CD14-positive monocyte (primary cell): ENCODE data around the gene CEP112. TPM values are rescaled to one million over a fixed set of nuclear protein-coding genes. Genes with fewer than 3 reads are reported as not detected.
"Not testable (repeated sequence)": the region's sequence is repeated elsewhere in the genome, so short reads cannot be mapped to it uniquely, and the experiment has no call there.

ENCODE experiments used
- DNase-seq, 3 donors: peaks; one replicate each; pipeline ENCODE4 v3.0.0-alpha.2; 2011 to 2022
- H2AFZ ChIP-seq: 2 replicates; pipeline ENCODE4 v1.6.0; 2012; ENCODE audit warnings: mild to moderate bottlenecking, low read depth, low read length, inconsistent platforms; ENCODE audit not compliant: insufficient read depth, poor library complexity, severe bottlenecking
- H3K27ac ChIP-seq, 2 donors: 1 replicate in 1 of 2; 2 replicates in 1 of 2; pipeline ENCODE4 v1.5.1; 2012 to 2013; ENCODE audit warnings: low read length in 2 of 2, control low read depth in 1 of 2, inconsistent platforms in 1 of 2, low read depth in 1 of 2, mild to moderate bottlenecking in 1 of 2
- H3K27me3 ChIP-seq, 2 donors: one replicate each; pipeline versions ENCODE4 v1.6.0 to v1.6.1; 2011 to 2013; ENCODE audit warnings: low read length in 2 of 2; ENCODE audit not compliant: control insufficient read depth in 2 of 2, insufficient read depth in 2 of 2
- H3K36me3 ChIP-seq, 2 donors: replicated peaks in 1 of 2; 1 replicate in 1 of 2; 2 replicates in 1 of 2; pipeline versions ENCODE4 v1.5.1 to v1.6.1; 2012 to 2013; ENCODE audit warnings: low read length in 2 of 2, control low read depth in 1 of 2, inconsistent platforms in 1 of 2, mild to moderate bottlenecking in 1 of 2; ENCODE audit not compliant: insufficient read depth in 2 of 2, control insufficient read depth in 1 of 2
- H3K4me1 ChIP-seq, 2 donors: 1 replicate in 1 of 2; 2 replicates in 1 of 2; pipeline versions ENCODE4 v1.5.1 to v1.6.1; 2012 to 2013; ENCODE audit warnings: low read length in 2 of 2, control low read depth in 1 of 2, inconsistent platforms in 1 of 2, mild to moderate bottlenecking in 1 of 2, moderate library complexity in 1 of 2; ENCODE audit not compliant: insufficient read depth in 2 of 2, control insufficient read depth in 1 of 2
- H3K4me2 ChIP-seq: replicated peaks from 2 replicates; pipeline ENCODE3; 2012; ENCODE audit warnings: low read length, moderate library complexity, mild to moderate bottlenecking; ENCODE audit not compliant: poor library complexity, severe bottlenecking; ENCODE audit errors: extremely low read depth
- H3K4me3 ChIP-seq, 3 experiments: fragments of 200-600 bp in 1 of 3; sonication (generic) in 1 of 3; replicated peaks in 1 of 3; 1 replicate in 2 of 3; 2 replicates in 1 of 3; pipeline ENCODE4 v1.5.1; 2011 to 2013; ENCODE audit warnings: low read length in 3 of 3, mild to moderate bottlenecking in 3 of 3, control low read depth in 2 of 3, low read depth in 2 of 3, inconsistent platforms in 1 of 3, moderate library complexity in 1 of 3
- H3K79me2 ChIP-seq: 2 replicates; pipeline ENCODE4 v1.6.0; 2012; ENCODE audit warnings: mild to moderate bottlenecking, control low read depth, inconsistent platforms, low read length, moderate library complexity; ENCODE audit not compliant: insufficient read depth
- H3K9ac ChIP-seq: 2 replicates; pipeline ENCODE4 v1.6.0; 2017; ENCODE audit warnings: low read length, mild to moderate bottlenecking; ENCODE audit not compliant: insufficient read depth, poor library complexity, severe bottlenecking
- H3K9me3 ChIP-seq, 2 donors: replicated peaks in 1 of 2; 1 replicate in 1 of 2; 2 replicates in 1 of 2; pipeline versions ENCODE4 v1.5.1 to v1.6.1; 2012 to 2013; ENCODE audit warnings: low read length in 2 of 2, control low read depth in 1 of 2; ENCODE audit not compliant: control insufficient read depth in 1 of 2, insufficient read depth in 1 of 2
- H4K20me1 ChIP-seq: 2 replicates; pipeline ENCODE4 v1.6.0; 2012; ENCODE audit warnings: mild to moderate bottlenecking, low read length, control low read depth, moderate library complexity; ENCODE audit not compliant: insufficient read depth
- H3K27ac Mint-ChIP-seq, 7 donors: one replicate each; pipeline ENCODE4 v1.8.0; 2020; ENCODE audit warnings: mild to moderate bottlenecking in 7 of 7, mixed read lengths in 7 of 7, moderate library complexity in 6 of 7, inconsistent platforms in 2 of 7
- H3K27me3 Mint-ChIP-seq, 3 donors: one replicate each; pipeline ENCODE4 v1.8.0; 2021 to 2022; ENCODE audit warnings: low read depth in 3 of 3, mild to moderate bottlenecking in 3 of 3, mixed read lengths in 3 of 3, moderate library complexity in 3 of 3, inconsistent platforms in 1 of 3
- H3K36me3 Mint-ChIP-seq, 2 donors: one replicate each; pipeline ENCODE4 v1.8.0; 2020; ENCODE audit warnings: mixed read lengths in 2 of 2, inconsistent platforms in 1 of 2, mild to moderate bottlenecking in 1 of 2
- H3K4me1 Mint-ChIP-seq: one replicate; pipeline ENCODE4 v1.8.0; 2020; ENCODE audit warnings: mild to moderate bottlenecking, mixed read lengths
- H3K4me3 Mint-ChIP-seq, 2 donors: one replicate each; pipeline ENCODE4 v1.8.0; 2020; ENCODE audit warnings: mild to moderate bottlenecking in 2 of 2, mixed read lengths in 2 of 2, moderate library complexity in 1 of 2
- H3K9me3 Mint-ChIP-seq, 7 donors: one replicate each; pipeline ENCODE4 v1.8.0; 2020 to 2022; ENCODE audit warnings: mixed read lengths in 7 of 7, mild to moderate bottlenecking in 6 of 7, moderate library complexity in 6 of 7, inconsistent platforms in 2 of 7
- WGBS: methylation state at CpG from one replicate; pipeline ENCODE4 v1.1.5; 2013; ENCODE audit warnings: missing lambda C conversion rate; ENCODE audit not compliant: insufficient coverage; 5-methylcytosine and 5-hydroxymethylcytosine counted together
- intact Hi-C, 2 donors: fragments of 100-400 bp; cut with micrococcal nuclease; formaldehyde crosslinking; loops; one replicate each; pipeline versions ENCODE4 v1.15.0 to v1.15.1; 2023
- polyA plus RNA-seq, 3 donors: library from polyadenylated mRNA; depleted of rRNA in 1 of 3; unstranded in 2 of 3; stranded (reverse) in 1 of 3; fragments of 300-500 nt in 2 of 3; fragments of >200 nt in 1 of 3; fragmentation: Illumina TruSeq in 2 of 3; gene quantifications; 1 replicate in 2 of 3; 2 replicates in 1 of 3; pipeline ENCODE4 v1.2.3, GENCODE V29; 2012 to 2021
- TF ChIP-seq, protein P1 (sequence below): fragments of 200-600 bp; IDR thresholded peaks from one replicate; pipeline ENCODE4 v1.8.0; 2022; ENCODE audit warnings: antibody characterized with exemption, mild to moderate bottlenecking

Gene CEP112
- polyA plus RNA-seq, 3 donors: 0.10 TPM; not detected in 2

DNA sequence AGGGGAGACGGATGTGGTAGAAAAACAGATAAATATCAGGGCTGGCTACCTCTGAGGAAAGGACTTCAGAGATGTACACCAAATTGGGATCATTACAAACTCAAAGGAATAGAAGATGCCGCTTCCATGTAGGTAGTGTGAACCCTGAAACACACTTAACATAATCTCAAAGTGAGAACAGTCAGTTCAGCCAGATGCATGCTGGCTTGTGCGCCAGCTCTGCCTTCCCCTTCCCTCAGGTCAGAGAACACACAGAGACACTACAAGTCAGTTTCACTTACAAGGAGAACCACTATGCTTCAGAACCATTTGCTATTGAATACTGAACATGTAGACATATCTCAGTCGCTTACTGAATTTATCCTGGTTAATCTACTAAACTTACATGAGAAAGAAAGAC is 454.5 kb downstream of the CEP112 start:
- no peaks in the 10 kb centered on the region for H3K79me2 ChIP-seq
- Mint-ChIP-seq H3K9me3 (peaks cover 0 to 8% (median 0%) of the 10 kb centered on the region in 7 donors), H3K4me3 (no peak overlapping the region), H3K27me3 (peaks cover 0 to 2% (median 0%) of the 10 kb centered on the region in 3 donors), H3K36me3 (no peaks in the 10 kb centered on the region), H3K4me1 (no peaks in the 10 kb centered on the region), H3K27ac (no peak overlapping the region)
- intact Hi-C loops: no loop called here
- no peak overlapping the region for H3K4me3 ChIP-seq
- H3K4me2 ChIP-seq: no peak overlapping the region
- H2AFZ ChIP-seq: no peak overlapping the region
- no peak overlapping the region for H3K9ac ChIP-seq
- no peaks in the 10 kb centered on the region for H3K9me3 ChIP-seq
- no peaks in the 10 kb centered on the region for H3K36me3 ChIP-seq
- H4K20me1 ChIP-seq: no peaks in the 10 kb centered on the region
- TF ChIP-seq, protein P1, sequence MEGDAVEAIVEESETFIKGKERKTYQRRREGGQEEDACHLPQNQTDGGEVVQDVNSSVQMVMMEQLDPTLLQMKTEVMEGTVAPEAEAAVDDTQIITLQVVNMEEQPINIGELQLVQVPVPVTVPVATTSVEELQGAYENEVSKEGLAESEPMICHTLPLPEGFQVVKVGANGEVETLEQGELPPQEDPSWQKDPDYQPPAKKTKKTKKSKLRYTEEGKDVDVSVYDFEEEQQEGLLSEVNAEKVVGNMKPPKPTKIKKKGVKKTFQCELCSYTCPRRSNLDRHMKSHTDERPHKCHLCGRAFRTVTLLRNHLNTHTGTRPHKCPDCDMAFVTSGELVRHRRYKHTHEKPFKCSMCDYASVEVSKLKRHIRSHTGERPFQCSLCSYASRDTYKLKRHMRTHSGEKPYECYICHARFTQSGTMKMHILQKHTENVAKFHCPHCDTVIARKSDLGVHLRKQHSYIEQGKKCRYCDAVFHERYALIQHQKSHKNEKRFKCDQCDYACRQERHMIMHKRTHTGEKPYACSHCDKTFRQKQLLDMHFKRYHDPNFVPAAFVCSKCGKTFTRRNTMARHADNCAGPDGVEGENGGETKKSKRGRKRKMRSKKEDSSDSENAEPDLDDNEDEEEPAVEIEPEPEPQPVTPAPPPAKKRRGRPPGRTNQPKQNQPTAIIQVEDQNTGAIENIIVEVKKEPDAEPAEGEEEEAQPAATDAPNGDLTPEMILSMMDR: no peak
- H3K4me1 ChIP-seq: no peaks in the 10 kb centered on the region
- DNase-seq: no peak
- no peaks in the 10 kb centered on the region for H3K27me3 ChIP-seq
- WGBS: 95% methylated on average over 2 of the region's 4 CpGs
- no peak overlapping the region for H3K27ac ChIP-seq

DNA sequence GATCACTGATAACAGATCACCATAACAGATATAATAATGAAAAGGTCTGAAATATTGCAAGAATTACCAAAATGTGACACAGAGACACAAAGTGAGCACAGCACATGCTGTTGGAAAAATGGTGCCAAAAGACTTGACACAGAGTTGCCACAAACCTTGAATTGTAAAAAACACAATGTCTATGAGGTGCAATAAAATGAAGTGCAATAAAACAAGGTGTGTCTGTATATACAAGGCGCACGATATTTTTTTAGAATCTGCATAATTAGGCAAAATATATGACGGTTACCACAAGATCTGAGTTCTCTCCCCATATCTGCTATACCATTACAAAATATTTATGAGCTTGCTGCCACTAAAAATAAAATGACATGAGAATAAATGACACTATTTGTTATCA is 458.6 kb downstream of the CEP112 start:
- intact Hi-C loops: no loop called here
- H3K27ac ChIP-seq: no peak overlapping the region
- Mint-ChIP-seq H3K4me1 (no peaks in the 10 kb centered on the region), H3K27ac (no peak overlapping the region), H3K9me3 (peaks cover 0 to 7% (median 2%) of the 10 kb centered on the region in 7 donors), H3K36me3 (no peaks in the 10 kb centered on the region), H3K4me3 (no peak overlapping the region), H3K27me3 (peaks cover 0 to 2% (median 0%) of the 10 kb centered on the region in 3 donors)
- no peaks in the 10 kb centered on the region for H4K20me1 ChIP-seq
- no peaks in the 10 kb centered on the region for H3K27me3 ChIP-seq
- no peaks in the 10 kb centered on the region for H3K4me1 ChIP-seq
- no peak overlapping the region for H3K4me2 ChIP-seq
- no peaks in the 10 kb centered on the region for H3K36me3 ChIP-seq
- TF ChIP-seq, protein P1: no peak
- no peak for DNase-seq
- no peak overlapping the region for H3K4me3 ChIP-seq
- no peak overlapping the region for H2AFZ ChIP-seq
- no peaks in the 10 kb centered on the region for H3K79me2 ChIP-seq
- no CpG with 5 or more reads among the region's 3 CpGs for WGBS
- no peak overlapping the region for H3K9ac ChIP-seq
- no peaks in the 10 kb centered on the region for H3K9me3 ChIP-seq

DNA sequence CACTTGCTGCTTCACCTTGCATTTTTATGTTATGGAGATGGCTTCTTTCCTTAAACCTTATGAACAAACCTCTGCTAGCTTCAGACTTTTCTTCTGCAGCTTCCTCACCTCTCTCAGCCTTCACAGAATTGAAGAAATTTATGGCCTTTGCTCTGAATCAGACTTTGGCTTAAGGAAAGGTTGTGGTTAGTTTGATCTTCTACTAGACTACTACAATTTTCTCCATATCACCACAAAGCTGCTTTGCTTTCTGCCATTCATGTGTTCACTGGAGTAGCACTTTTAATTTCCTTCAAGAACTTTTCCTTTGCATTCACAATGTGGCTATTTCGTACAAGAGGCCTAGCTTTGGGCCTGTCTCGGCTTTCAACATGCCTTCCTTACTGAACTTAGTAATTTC is 459.3 kb downstream of the CEP112 start:
- H3K27ac Mint-ChIP-seq, H2AFZ ChIP-seq, DNase-seq, H3K4me1 ChIP-seq, H3K79me2 ChIP-seq, H3K4me3 ChIP-seq, H3K9ac ChIP-seq, H3K4me2 ChIP-seq, intact Hi-C loops, H3K9me3 ChIP-seq, H3K27ac ChIP-seq, H3K4me3 Mint-ChIP-seq, H4K20me1 ChIP-seq, H3K27me3 ChIP-seq, H3K36me3 ChIP-seq, H3K36me3 Mint-ChIP-seq, H3K9me3 Mint-ChIP-seq, H3K27me3 Mint-ChIP-seq, H3K4me1 Mint-ChIP-seq: not testable (repeated sequence)
- WGBS: no CpG with 5 or more reads among the region's 2 CpGs
